Type B pancreatic cell (in vitro differentiated cells): ENCODE data around the gene CORO1C. TPM values are rescaled to one million over a fixed set of nuclear protein-coding genes. Genes with fewer than 3 reads are reported as not detected.

Experiments
- DNase-seq: peaks from one replicate; pipeline ENCODE4 v3.0.0; 2021; ENCODE audit warnings: mixed read lengths; ENCODE audit not compliant: unreplicated experiment; ENCODE audit errors: extremely low spot score
- H3K27ac Mint-ChIP-seq: 2 replicates; pipeline ENCODE4 v1.8.0; 2021; ENCODE audit warnings: mild to moderate bottlenecking, mixed read lengths
- H3K27me3 Mint-ChIP-seq: 2 replicates; pipeline ENCODE4 v1.8.0; 2021; ENCODE audit warnings: mixed read lengths
- H3K36me3 Mint-ChIP-seq: 2 replicates; pipeline ENCODE4 v1.8.0; 2021; ENCODE audit warnings: mixed read lengths
- H3K4me1 Mint-ChIP-seq: one replicate; pipeline ENCODE4 v1.8.0; 2021; ENCODE audit warnings: mixed read lengths; ENCODE audit not compliant: unreplicated experiment
- H3K4me3 Mint-ChIP-seq: 2 replicates; pipeline ENCODE4 v1.8.0; 2021; ENCODE audit warnings: mild to moderate bottlenecking, mixed read lengths
- H3K9me3 Mint-ChIP-seq: 2 replicates; pipeline ENCODE4 v1.8.0; 2021; ENCODE audit warnings: mixed read lengths
- CTCF ChIP-seq: fragments of 200-600 bp; sonication (generic); conservative IDR thresholded peaks from 2 replicates; pipeline ENCODE4 v1.5.0; 2021; ENCODE audit warnings: antibody characterized with exemption, mild to moderate bottlenecking
- total RNA-seq: library from RNA; stranded (reverse); gene quantifications from 2 replicates; pipeline ENCODE4 v1.2.1, GENCODE V29; 2021; ENCODE audit warnings: low replicate concordance

CORO1C gene
- total RNA-seq, 1 donor from 2014 or later = 103 TPM

GRCh38 chr12:108647585-108648287 is 83.6 kb downstream of the CORO1C start:
- TF ChIP-seq CTCF = no peak
- peaks cover 13% of the 10 kb centered on the region for H3K4me1 Mint-ChIP-seq
- no peak overlapping the region for H3K4me3 Mint-ChIP-seq
- H3K36me3 Mint-ChIP-seq = peaks cover 37% of the 10 kb centered on the region
- H3K27me3 Mint-ChIP-seq = no peaks in the 10 kb centered on the region
- H3K9me3 Mint-ChIP-seq = no peaks in the 10 kb centered on the region
- no peak overlapping the region for H3K27ac Mint-ChIP-seq
- DNase-seq = no peak

GRCh38 chr12:108646600-108647579 is 84.4 kb downstream of the CORO1C start:
- Mint-ChIP-seq H3K36me3 (peaks cover 37% of the 10 kb centered on the region), H3K4me1 (peaks cover 18% of the 10 kb centered on the region), H3K9me3 (no peaks in the 10 kb centered on the region), H3K27ac (no peak overlapping the region), H3K27me3 (no peaks in the 10 kb centered on the region), H3K4me3 (no peak overlapping the region)
- no peak for DNase-seq
- peak; percentile 31 for TF ChIP-seq CTCF

- no peak for DNase-seq
- TF ChIP-seq CTCF = no peak
- H3K27ac Mint-ChIP-seq = no peak overlapping the region
- H3K4me3 Mint-ChIP-seq = no peak overlapping the region
- H3K9me3 Mint-ChIP-seq = no peaks in the 10 kb centered on the region
- no peaks in the 10 kb centered on the region for H3K27me3 Mint-ChIP-seq
- peaks cover 33% of the 10 kb centered on the region for H3K36me3 Mint-ChIP-seq
- peaks cover 21% of the 10 kb centered on the region for H3K4me1 Mint-ChIP-seq
These were observed 85.4 kb downstream of the CORO1C start for GRCh38 chr12:108645686-108646599.

DNA sequence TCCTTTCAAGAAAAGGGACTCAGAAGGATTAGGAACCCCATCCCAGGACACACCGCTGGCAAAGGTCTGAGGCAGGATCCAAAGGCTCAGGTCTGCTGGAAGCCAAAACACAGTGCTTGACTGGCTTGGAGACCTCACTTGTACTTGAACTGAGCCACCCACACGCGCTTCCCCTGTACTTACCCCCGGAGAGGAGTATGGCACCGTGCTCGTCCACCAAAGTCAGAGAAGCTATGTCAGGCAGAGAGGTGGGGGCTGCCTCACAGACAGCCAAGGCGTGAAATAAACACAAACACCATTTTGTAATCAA is 86.6 kb downstream of the CORO1C start:
- H3K9me3 Mint-ChIP-seq = no peaks in the 10 kb centered on the region
- no peak for TF ChIP-seq CTCF
- H3K4me3 Mint-ChIP-seq = no peak overlapping the region
- H3K4me1 Mint-ChIP-seq = peaks cover 25% of the 10 kb centered on the region
- H3K27me3 Mint-ChIP-seq = no peaks in the 10 kb centered on the region
- DNase-seq = no peak
- H3K36me3 Mint-ChIP-seq = peaks cover 33% of the 10 kb centered on the region
- no peak overlapping the region for H3K27ac Mint-ChIP-seq
